ENCODE measurements around the gene PRELP.
A peak's percentile ranks its signal among the peaks of the same experiment; 100 is the strongest.

The PRELP gene

GRCh38 chr1:203526572-203526971 is 51.0 kb downstream of the PRELP start:
- peak; percentile 20 to 41 for DNase-seq

- no peak for DNase-seq
Measured at GRCh38 chr1:203527013-203527412, 51.4 kb downstream of the PRELP start.

- peak; percentile 75 to 83 for DNase-seq
Measured at GRCh38 chr1:203528063-203528462, 52.5 kb downstream of the PRELP start.

- no peak for DNase-seq
Measured at GRCh38 chr1:203528976-203529835, 53.6 kb downstream of the PRELP start.

- DNase-seq: no peak
Measured at GRCh38 chr1:203531063-203531462, 55.5 kb downstream of the PRELP start.

- DNase-seq: no peak
Measured at GRCh38 chr1:203534012-203534411, 58.4 kb downstream of the PRELP start.

- no peak for DNase-seq
Measured at GRCh38 chr1:203534526-203534925, 58.9 kb downstream of the PRELP start.

GRCh38 chr1:203536575-203536974 is 61.0 kb downstream of the PRELP start:
- no peak for DNase-seq

- DNase-seq: no peak
Measured at GRCh38 chr1:203536980-203537455, 61.4 kb downstream of the PRELP start.

GRCh38 chr1:203537806-203538464 is 62.3 kb downstream of the PRELP start:
- no peak for DNase-seq

GRCh38 chr1:203538726-203539125 is 63.1 kb downstream of the PRELP start:
- no peak for DNase-seq

GRCh38 chr1:203539831-203540546 is 64.4 kb downstream of the PRELP start:
- DNase-seq: no peak
